GM19372 (cell line): ENCODE measurements around the gene ILKAP.

Experiments
- ATAC-seq: cut with Tn5 transposase; IDR thresholded peaks from one replicate; pipeline ENCODE4 v1.9.1; 2021; ENCODE audit warnings: mild to moderate bottlenecking, low read depth, moderate library complexity; ENCODE audit not compliant: unreplicated experiment

ILKAP gene

DNA sequence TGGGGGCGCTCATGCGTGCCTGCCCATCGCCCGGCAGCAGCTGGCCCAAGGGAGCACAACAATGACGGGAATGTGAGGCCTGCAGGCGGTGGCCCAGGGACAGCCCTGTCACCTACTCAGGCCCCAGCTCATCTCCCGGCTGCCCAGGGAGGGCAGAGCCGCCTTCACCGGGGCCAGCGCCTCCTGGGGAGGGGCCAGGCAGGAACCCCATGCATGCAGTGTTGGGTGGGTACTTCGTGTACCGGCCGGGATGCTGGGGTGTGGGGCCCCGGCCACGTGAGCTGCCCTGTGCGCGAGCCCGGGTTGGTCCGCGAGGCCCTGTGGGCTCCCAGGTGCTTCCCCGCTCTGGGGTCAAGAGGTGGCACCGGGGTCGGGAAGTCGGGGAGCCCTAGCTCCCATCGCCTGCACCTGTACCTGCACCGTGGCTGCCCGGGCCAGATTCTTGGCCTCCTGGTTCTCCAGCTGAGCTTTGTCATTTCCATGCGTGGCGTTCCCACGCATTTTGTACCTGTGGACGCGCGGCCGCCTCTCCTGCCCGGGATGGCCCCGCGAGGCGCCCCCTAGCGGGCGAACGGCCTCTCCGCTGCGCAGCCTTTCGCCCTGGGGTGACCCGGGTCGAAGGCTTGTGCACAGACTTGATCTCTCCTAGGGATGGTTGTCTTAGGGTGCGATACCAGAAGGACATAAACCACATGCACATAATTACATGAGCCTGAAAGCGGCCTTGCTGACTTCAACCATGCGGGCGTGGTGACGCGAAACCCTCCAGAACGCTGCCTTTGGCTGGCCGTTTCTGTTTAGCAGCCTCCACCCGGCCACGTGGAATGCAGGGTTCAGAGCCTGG is 64.1 kb downstream of the ILKAP start:
- ATAC-seq, result no peak

DNA sequence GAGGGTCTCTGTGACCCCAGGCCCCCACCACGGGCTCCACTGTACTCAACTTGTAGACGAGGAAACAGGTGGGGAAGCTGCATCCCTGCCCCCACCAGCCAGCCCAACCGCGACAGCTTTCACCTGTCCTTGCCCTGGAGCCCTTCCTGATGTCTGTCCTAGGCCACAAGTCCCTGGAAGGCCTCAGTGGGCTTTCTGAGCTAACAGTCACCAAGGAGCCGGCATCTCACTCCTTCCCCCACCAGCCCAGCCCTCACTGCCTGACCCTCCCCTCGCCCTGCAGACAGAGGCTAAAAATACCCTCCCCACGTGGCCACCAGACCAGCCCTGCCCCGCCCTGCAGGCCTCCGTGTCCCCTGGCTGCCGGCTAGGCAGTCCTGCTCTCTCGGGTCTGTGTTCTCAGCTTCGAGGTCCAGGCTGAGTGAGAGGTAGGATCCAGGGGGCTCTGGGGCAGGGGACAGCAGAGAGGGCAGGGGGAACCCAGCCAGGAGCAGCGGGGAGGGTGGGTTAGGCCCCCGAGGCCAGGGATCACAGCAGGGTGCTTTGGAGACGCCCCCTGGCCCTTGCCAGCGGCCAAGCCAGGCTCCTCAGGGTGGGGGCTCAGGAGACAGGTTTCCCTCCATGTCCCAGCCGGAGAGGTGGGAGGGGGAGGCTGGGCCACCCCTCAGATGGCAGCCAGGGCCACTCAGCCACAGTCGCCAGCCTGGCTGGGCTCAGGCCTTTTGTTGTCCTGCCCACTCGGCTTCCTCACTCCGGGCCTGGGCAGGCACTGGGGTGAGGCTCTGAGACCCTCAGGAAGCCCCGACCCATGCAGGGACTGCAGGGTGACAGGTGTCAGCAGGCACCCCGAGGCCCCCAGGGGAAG is 64.9 kb downstream of the ILKAP start, which contains the start of gene KLHL30:
KLHL30 (plus strand) TSS at position 338 of the 865 bp plus-strand sequence. CDS start 2,087 bp downstream, outside the sequence.
- no peak for ATAC-seq

DNA sequence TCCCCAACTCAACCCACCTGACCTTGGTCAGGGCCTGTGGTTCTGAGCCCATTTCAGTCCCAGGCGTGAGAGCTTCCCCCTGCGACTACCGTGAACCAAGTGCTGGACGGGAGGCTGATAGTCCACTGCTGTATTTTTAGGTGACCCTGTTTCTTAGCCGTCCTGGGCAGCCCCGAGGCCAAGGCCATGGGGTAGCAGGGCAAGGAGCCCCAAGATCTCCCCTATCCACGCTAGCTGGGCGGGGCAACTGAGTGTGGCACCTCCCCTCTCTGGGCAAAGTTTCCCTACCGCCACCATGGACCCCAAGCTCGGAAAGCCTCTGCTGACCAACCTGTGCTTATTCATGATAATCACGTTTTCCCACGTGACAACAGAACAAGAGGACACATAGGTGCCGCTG is 65.6 kb downstream of the ILKAP start:
- no peak for ATAC-seq

- no peak for ATAC-seq
These were observed 66.5 kb downstream of the ILKAP start for GRCh38 chr2:238136820-238137537.

DNA sequence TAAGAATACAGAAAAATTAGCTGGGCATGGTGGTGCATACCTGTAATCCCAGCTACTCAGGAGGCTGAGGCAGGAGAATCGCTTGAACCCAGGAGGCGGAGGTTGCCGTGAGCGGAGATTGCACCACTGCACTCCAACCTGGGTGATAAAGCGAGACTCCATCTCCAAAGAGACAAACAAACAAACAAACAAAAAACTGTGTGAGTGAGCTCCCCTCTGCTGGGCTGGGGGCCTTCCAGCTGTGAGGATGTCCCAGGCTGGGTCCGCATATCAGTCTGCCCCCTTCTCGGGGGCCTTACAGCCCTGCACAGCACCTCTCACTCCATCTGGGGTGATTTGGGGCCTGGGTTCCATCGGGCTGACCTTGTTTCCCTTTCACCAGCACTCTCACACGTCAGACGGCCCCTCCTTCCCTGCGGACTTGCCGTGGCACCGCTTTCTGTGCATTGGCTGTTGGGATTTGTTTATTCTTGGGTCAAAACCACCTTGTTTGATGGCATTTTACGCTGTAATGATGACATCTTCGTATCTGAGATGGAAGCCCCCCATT is 67.8 kb downstream of the ILKAP start:
- no peak for ATAC-seq

- ATAC-seq, result no peak
These were observed 69.1 kb downstream of the ILKAP start for GRCh38 chr2:238134393-238134785.

- no peak for ATAC-seq
These were observed 69.7 kb downstream of the ILKAP start for GRCh38 chr2:238133499-238134392.

GRCh38 chr2:238132463-238133450 is 70.7 kb downstream of the ILKAP start:
- no peak for ATAC-seq

DNA sequence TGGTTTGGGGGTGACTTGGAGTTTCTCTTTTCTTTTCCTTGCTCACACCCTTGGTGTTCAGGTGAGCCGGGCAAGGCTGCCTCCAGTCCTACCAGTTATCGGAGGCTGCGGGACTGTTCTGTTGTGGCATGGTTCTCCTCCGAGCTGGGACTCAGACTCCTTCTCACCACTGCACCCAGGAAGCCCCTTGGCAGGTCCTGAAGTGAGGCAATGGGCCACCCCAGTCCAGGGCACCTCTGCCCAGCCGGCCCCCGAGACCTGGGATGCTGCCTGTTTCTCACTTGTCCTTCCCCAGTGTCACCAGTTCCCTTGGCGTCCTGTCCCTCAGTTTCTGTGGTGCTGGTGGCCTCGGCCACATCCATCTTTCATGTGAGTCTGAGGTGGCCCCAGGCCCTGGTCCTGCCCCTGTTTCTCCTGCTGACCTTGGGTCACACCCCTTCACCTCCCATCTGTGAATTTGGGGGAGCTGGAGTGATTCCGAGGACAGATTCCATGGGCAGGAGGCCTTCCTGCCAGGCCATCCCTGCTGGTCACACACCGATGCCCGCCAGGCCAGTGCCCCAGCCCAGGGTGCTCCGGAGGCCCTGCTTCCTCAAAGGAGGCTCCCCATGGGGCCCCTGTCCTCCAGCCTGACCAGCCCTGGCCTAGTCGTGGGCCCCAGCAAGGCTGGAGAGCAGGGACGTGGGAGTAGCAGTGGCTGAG is 71.6 kb downstream of the ILKAP start:
- ATAC-seq, result no peak

- ATAC-seq, result no peak
These were observed 72.5 kb downstream of the ILKAP start for GRCh38 chr2:238130696-238131628.

DNA sequence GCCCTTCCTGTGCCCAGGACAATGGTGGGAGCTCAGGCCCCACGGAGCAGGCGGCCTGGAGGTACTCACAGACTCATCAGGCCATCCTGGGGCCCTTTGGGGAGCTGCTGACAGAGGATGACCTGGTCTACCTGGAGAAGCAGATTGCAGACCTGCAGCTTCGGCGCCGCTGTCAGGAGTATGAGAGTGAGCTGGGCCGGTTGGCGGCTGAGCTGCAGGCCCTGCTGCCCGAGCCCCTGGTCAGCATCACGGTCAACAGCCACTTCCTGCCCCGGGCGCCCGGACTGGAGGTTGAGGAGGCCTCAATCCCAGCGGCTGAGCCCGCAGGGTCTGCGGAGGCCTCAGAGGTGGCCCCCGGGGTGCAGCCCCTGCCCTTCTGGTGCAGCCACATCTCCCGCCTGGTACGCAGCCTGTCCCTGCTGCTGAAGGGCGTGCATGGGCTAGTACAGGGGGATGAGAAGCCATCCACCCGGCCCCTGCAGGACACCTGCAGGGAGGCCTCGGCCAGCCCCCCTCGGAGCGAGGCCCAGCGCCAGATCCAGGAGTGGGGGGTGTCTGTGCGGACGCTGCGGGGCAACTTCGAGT is 73.3 kb downstream of the ILKAP start:
- no peak for ATAC-seq

DNA sequence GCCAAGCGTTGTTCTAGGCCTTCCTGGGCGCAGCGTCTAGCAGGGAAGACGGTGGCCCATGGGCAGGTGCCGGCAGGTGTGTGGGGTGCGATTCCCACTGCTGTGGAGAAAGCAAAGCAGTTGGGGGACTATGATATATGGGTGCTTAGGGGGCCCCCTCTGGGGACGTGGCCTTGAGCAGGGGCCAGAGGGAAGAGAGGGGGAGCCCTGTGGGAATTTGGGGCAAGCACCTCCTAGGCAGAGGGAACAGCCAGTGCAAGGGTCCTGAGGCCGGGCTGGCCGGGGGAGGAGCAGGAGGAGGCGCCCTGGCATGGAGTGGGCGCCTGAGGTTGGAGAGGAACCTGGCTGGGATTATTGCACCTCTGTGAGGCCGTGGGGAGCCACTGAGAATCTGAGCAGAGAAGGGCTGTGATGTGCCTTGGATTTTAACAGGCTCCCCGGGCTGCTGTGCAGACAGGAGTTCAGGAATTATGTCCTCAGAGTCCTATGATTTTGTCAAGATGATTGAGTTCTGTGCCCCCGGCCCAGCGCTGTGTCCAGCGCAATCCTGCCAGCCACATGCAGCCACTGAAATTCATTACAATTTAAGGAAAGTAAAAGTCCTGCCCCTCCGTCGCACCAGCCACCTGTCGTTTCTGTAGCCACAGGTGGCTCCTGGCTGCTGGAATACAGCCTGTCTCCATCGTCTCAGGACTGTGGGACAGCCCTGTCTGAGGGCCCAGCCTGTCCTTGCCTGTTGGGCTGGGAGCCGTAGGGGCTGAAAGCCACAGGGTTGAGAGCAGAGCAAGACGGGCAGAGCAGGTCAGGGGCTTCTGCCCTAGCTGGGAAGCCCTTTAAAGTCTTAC is 74.1 kb downstream of the ILKAP start:
- no peak for ATAC-seq

GRCh38 chr2:238128534-238129001 is 74.9 kb downstream of the ILKAP start:
- no peak for ATAC-seq

GRCh38 chr2:238128061-238128440 is 75.4 kb downstream of the ILKAP start:
- ATAC-seq, result no peak
